ENCODE data around the gene DOCK1.
"Not testable (repeated sequence)": the region's sequence is repeated elsewhere in the genome, so short reads cannot be mapped to it uniquely, and the experiment has no call there.

DOCK1 gene

GRCh38 chr10:127293640-127294039 lies 388.4 kb downstream of the DOCK1 start:
- DNase-seq = no peak

GRCh38 chr10:127296696-127297095 lies 391.5 kb downstream of the DOCK1 start:
- no peak for DNase-seq

GRCh38 chr10:127298381-127298780 lies 393.2 kb downstream of the DOCK1 start:
- no peak for DNase-seq

GRCh38 chr10:127299192-127299591 lies 394.0 kb downstream of the DOCK1 start:
- not testable (repeated sequence) for DNase-seq

GRCh38 chr10:127299956-127300689 lies 394.9 kb downstream of the DOCK1 start:
- DNase-seq = no peak

GRCh38 chr10:127300868-127301321 lies 395.7 kb downstream of the DOCK1 start:
- DNase-seq = no peak

GRCh38 chr10:127302343-127302742 lies 397.1 kb downstream of the DOCK1 start:
- no peak for DNase-seq

- no peak for DNase-seq
Measured at GRCh38 chr10:127303105-127303504, 397.9 kb downstream of the DOCK1 start.

DNA sequence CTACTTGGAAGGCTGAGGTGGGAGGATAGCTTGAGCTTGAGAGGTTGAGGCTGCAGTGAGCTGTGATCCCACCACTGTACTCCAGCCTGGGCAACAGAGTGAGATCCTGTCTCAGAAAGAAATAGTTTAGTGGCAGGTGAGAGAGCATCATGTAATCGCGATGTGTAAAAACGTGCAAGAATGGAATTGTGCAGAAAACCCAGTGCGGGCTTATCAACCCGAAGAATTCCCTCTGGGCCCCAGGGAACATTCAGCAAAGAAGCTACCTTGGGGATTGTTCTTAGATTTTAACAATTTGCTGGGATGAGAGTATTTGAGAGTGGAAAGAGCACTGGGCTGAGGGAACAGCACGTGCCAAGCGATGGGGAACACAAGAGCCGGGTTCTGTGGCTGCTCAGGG lies 398.5 kb downstream of the DOCK1 start:
- DNase-seq = no peak

DNA sequence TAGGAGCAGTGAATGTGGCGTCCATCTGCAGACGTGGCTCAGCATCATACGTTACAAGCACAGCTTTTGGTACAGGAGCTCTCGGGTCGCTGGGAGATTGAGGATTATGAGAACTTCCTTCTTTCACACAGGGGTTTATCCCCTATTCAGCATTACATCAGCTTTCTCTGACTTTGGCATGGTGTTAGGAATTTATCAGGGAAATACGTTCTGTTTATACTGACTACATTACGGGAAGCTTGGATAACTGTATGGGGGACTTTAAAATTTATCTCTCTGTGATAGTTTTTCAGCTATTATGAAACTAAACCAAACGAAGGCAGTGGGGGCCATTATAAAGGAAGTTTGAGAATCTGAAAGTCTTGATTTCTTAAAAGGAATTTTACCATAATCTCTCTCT lies 401.3 kb downstream of the DOCK1 start:
- no peak for DNase-seq

GRCh38 chr10:127307338-127307737 lies 402.1 kb downstream of the DOCK1 start:
- no peak for DNase-seq

- no peak for DNase-seq
Measured at GRCh38 chr10:127308031-127308430, 402.8 kb downstream of the DOCK1 start.

GRCh38 chr10:127309619-127310018 lies 404.4 kb downstream of the DOCK1 start:
- not testable (repeated sequence) for DNase-seq

DNA sequence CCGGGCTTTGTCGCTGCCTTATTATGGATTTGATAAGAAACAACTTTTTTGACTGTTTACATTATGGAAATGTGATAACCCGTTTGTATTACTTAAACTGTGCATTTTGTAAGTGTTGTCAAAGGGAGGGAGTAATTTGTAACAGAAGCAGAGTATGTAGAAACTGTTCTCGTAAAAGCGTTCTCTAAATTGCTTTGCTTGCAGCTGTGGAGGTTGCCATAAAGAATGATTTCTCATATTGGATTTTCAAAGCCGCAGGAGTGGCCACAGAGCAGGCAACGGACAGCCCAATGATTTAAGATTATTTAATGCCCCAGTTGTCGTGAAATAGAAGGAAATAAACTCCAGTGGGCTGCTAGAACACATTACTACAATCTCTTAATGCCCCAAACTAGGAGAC lies 405.2 kb downstream of the DOCK1 start:
- DNase-seq = no peak

DNA sequence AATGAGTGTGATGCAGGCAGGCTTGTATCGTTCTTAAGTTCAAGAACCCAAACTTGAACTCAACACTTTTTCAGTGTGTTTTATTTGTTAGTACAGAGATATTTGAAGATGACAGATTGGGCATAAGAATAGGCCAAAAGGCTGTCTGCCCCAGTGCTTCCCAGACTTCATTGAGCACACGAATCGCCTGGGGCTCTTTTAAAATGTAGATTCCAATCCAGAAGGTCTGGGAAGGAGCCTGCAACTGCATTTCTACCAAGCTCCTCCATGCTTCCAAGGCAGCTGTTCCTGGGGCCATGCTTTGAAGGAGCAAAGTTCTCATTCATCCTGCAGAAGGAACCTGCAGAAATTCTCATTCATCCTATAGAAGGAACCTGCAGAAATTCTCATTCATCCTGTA lies 405.7 kb downstream of the DOCK1 start:
- DNase-seq = no peak

GRCh38 chr10:127313996-127314700 lies 408.9 kb downstream of the DOCK1 start:
- DNase-seq = no peak

- no peak for DNase-seq
Measured at GRCh38 chr10:127314797-127315196, 409.6 kb downstream of the DOCK1 start.

DNA sequence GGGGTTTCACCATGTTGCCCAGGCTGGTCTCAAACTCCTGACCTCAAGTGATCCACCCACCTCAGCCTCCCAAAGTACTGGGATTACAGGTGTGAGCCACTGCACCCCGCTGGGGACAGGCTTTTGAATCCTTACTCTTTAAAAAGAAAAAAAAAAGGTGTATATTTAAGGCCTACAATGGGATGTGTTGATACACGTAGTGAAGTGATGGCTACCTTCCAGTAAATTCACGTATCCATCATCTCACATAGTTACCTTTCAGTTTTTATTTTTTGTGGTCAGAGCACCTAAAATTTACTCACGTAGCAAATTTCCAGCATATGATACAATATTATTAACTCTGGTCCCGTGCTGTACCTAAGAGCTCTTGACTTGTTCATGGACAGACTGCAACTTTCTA lies 410.7 kb downstream of the DOCK1 start:
- no peak for DNase-seq

DNA sequence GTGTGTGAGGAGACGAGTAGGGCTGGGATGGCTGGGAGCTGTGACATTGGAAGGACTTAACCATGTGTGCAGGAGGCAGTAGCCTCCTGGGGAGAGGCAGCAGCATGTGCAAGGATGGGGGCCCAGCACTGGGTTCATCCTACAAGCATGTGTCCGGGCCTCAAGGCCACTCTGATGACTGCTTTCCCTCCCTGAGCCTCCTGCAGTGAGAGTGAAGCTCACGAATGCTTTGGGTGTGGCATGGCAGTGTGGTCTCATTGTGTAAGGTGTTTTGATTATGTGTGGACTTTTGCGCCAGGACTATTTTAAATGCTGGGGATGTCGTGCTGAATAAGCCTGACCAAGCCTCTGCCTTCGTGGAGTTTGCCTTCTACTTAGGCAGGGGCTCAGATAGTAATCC lies 413.2 kb downstream of the DOCK1 start:
- no peak for DNase-seq

DNA sequence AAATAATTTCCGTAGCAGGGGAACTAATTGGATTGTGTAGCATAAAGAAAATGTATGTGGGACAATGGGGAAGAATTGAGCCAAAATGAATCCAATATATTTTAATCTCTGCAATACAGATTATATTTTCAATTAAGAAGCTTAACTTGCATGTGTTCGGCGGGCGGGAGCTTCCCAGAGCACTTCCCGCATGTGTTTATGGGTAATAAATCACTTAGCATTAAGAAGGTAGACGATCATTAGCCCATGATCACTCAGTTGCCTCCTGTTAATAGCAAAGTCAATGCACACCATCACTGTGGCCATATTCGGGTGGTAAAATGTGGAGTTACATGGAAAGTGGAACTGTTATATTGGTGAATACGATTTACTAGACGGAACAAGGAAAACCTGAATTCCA lies 414.0 kb downstream of the DOCK1 start:
- DNase-seq = no peak

DNA sequence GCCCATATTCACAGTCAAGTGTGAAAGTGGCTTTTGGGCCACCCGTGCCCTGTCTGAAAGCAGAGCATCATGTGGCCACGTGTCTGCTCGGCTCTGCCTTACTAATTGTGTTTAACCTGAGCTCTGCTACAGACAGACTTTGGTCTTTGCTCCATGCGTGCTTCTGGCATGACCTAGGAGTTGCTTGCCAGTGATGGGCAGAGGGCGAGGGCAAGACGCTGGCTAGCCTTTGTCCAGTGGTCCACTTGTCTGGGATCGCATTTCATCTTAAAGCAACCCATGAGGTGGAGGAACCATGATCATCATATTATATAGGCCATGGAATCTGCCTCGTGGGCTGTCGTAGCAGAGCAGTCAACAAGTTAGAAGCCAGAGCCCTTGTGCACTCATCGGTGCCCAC lies 414.5 kb downstream of the DOCK1 start:
- no peak for DNase-seq

DNA sequence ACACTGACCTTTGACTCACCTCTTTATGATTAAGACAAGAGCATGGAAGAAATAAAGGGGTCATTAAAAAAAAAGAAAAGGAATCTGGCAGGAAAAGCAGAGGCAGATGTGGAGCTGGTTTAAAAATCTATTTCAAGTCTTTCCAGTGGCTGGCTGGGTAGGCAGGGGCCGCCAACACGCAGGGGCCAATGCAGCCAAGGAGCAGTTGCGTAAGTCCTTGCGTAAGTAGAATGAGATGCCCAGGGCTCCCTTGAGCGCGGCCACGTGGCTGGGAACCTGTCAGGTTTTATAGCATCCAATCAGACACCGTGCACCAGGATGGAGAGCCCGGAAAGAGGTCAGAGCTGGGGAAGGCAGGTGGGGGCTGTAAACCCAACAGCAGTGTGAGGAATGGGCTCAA lies 414.9 kb downstream of the DOCK1 start:
- DNase-seq = no peak

GRCh38 chr10:127322286-127322685 lies 417.1 kb downstream of the DOCK1 start:
- DNase-seq = no peak

DNA sequence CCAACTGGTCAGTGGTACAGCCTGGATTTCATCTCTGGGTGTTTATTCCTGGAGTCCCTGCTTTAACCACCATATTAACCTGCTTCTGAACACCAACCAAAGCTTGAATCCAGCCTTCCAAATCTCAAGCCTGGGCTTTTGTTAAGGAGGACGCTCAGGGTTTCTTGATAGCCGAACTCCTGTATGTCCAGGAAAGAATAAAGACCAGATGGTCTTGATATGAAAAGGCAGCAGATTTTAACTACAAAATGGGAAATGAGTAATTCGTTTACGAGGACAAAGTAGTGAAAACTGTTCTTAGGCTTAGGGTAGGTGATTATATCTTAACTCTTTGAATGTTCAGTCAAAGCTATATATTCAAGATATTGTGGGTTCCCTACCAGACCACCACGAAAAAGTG lies 420.3 kb downstream of the DOCK1 start:
- no peak for DNase-seq

DNA sequence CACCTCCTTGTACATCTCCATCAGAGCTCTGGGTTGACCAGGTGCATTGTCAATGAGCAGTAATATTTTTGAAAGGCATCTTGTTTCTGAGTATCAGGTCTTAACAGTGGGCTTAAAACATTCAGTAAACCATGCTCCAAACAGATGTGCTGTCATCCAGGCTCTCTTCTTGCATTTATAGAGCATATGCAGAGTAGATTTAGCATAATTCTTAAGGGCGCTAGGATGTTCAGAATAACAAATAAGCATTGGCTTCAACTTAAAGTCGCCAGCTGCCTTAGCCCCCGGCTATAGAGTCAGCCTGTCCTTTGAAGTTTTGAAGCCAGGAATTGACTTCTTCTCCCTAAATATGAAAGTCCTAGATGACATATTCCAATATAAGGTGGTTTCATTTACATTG lies 421.7 kb downstream of the DOCK1 start:
- no peak for DNase-seq
